ENCODE measurements around the gene BNC2. TPM values are rescaled to one million over a fixed set of nuclear protein-coding genes. Genes with fewer than 3 reads are reported as not detected.
"Not testable (repeated sequence)": the region's sequence is repeated elsewhere in the genome, so short reads cannot be mapped to it uniquely, and the experiment has no call there.

BNC2 gene
- total RNA-seq: 2.9 and 3.7 TPM in 2 replicates

GRCh38 chr9:16870596-16871335, at the start of gene BNC2:
TSS of gene BNC2 (minus strand) at chr9:16870670. CDS start at chr9:16870648, 22 bp downstream.
- no peak for TF ChIP-seq CTCF (conservative IDR thresholded peaks at IDR 0.05; ENCODE audit: low read depth, low read length)
- no peak for DNase-seq (ENCODE audit: low read depth)
- H3K4me3 ChIP-seq (ENCODE audit: low read depth, low read length): peak within 1 kb of the TSS; percentile 74

GRCh38 chr9:16918920-16919319, 48.5 kb upstream of the BNC2 start:
- DNase-seq (ENCODE audit: low read depth): no peak
- H3K4me3 ChIP-seq (ENCODE audit: low read depth, low read length): no peak overlapping the region
- TF ChIP-seq CTCF (conservative IDR thresholded peaks at IDR 0.05; ENCODE audit: low read depth, low read length): no peak

- no peak for DNase-seq (ENCODE audit: low read depth)
- TF ChIP-seq CTCF (conservative IDR thresholded peaks at IDR 0.05; ENCODE audit: low read depth, low read length): no peak
- no peak overlapping the region for H3K4me3 ChIP-seq (ENCODE audit: low read depth, low read length)
Measured at GRCh38 chr9:16915126-16915831, 44.8 kb upstream of the BNC2 start.

GRCh38 chr9:16912197-16912596, 41.7 kb upstream of the BNC2 start:
- H3K4me3 ChIP-seq (ENCODE audit: low read depth, low read length): no peak overlapping the region
- no peak for DNase-seq (ENCODE audit: low read depth)
- no peak for TF ChIP-seq CTCF (conservative IDR thresholded peaks at IDR 0.05; ENCODE audit: low read depth, low read length)

- DNase-seq (ENCODE audit: low read depth); H3K4me3 ChIP-seq (ENCODE audit: low read depth, low read length): not testable (repeated sequence)
Measured at GRCh38 chr9:16908206-16908605, 37.7 kb upstream of the BNC2 start.

GRCh38 chr9:16904655-16905054, 34.2 kb upstream of the BNC2 start:
- H3K4me3 ChIP-seq (ENCODE audit: low read depth, low read length): no peak overlapping the region
- no peak for TF ChIP-seq CTCF (conservative IDR thresholded peaks at IDR 0.05; ENCODE audit: low read depth, low read length)

GRCh38 chr9:16901590-16901989, 31.1 kb upstream of the BNC2 start:
- no peak for DNase-seq (ENCODE audit: low read depth)
- no peak for TF ChIP-seq CTCF (conservative IDR thresholded peaks at IDR 0.05; ENCODE audit: low read depth, low read length)
- no peak overlapping the region for H3K4me3 ChIP-seq (ENCODE audit: low read depth, low read length)

More at GRCh38 chr9:16904655-16905054, 34.2 kb upstream of the BNC2 start:
- no peak for DNase-seq (ENCODE audit: low read depth)

All from epithelial cell of proximal tubule (primary cell).